Cardiac muscle cell (in vitro differentiated cells and primary cell): ENCODE measurements around the gene FAM120B. TPM values are rescaled to one million over a fixed set of nuclear protein-coding genes. Genes with fewer than 3 reads are reported as not detected.
A peak's percentile ranks its signal among the peaks of the same experiment; 100 is the strongest.

Source experiments
- DNase-seq, 2 donors: peaks; one replicate each; pipeline versions ENCODE4 v3.0.0 to v3.0.0-alpha.2; 2010 to 2017; ENCODE audit warnings: low read depth in 1 of 2, low spot score in 1 of 2
- H3K27ac ChIP-seq: fragments of 200-600 bp; sonication (generic); 2 replicates; pipeline ENCODE4 v1.5.1; 2016
- H3K27me3 ChIP-seq: fragments of 200-600 bp; sonication (generic); 2 replicates; pipeline ENCODE4 v1.6.0; 2016; ENCODE audit warnings: control low read depth
- H3K36me3 ChIP-seq: fragments of 200-600 bp; sonication (generic); 2 replicates; pipeline ENCODE4 v1.5.1; 2016; ENCODE audit warnings: control low read depth
- H3K4me1 ChIP-seq: fragments of 200-600 bp; sonication (generic); 2 replicates; pipeline ENCODE4 v1.8.1; 2017; ENCODE audit warnings: low read depth, mild to moderate bottlenecking, mixed run types
- H3K4me3 ChIP-seq: fragments of 200-600 bp; sonication (generic); 2 replicates; pipeline ENCODE4 v1.5.1; 2016; ENCODE audit warnings: mild to moderate bottlenecking
- H3K9me3 ChIP-seq: fragments of 200-600 bp; sonication (generic); 2 replicates; pipeline ENCODE4 v1.5.1; 2017; ENCODE audit warnings: low read depth, mild to moderate bottlenecking, control low read depth
- CTCF ChIP-seq: IDR thresholded peaks from 2 replicates; pipeline ENCODE4 v1.5.1; 2012; ENCODE audit warnings: low read depth, mild to moderate bottlenecking, low read length
- polyA plus RNA-seq: library from polyadenylated mRNA; unstranded; fragments of >200 nt; fragmentation: Nextera tagmentation; extraction: Ambion mirVana; gene quantifications from 2 replicates; pipeline ENCODE4 v1.2.1, GENCODE V29; 2016
- total RNA-seq: library from RNA; depleted of rRNA; stranded (reverse); fragments of >200 nt; gene quantifications from 2 replicates; pipeline ENCODE4 v1.2.3, GENCODE V29; 2016

FAM120B gene
- total and polyA plus RNA-seq, 2 experiments from 2014 or later: 13.2 to 24.9 TPM

GRCh38 chr6:170266061-170266825 is 40.3 kb upstream of the FAM120B start:
- peak in 1 of 2 donors; percentile 5 for DNase-seq
- Histone ChIP-seq H3K4me1 (no peaks in the 10 kb centered on the region), H3K27me3 (no peaks in the 10 kb centered on the region), H3K27ac (no peak overlapping the region), H3K36me3 (no peaks in the 10 kb centered on the region), H3K9me3 (no peaks in the 10 kb centered on the region), H3K4me3 (no peak overlapping the region)
- no peak for TF ChIP-seq CTCF

GRCh38 chr6:170267688-170268087 is 38.9 kb upstream of the FAM120B start:
- Histone ChIP-seq H3K4me3 (no peak overlapping the region), H3K9me3 (no peaks in the 10 kb centered on the region), H3K36me3 (no peaks in the 10 kb centered on the region), H3K27ac (no peak overlapping the region), H3K4me1 (no peaks in the 10 kb centered on the region), H3K27me3 (no peaks in the 10 kb centered on the region)
- no peak for TF ChIP-seq CTCF
- no peak for DNase-seq

- DNase-seq: no peak
- no peak overlapping the region for H3K4me3 ChIP-seq
- H3K4me1 ChIP-seq: no peaks in the 10 kb centered on the region
- no peak overlapping the region for H3K27ac ChIP-seq
- no peaks in the 10 kb centered on the region for H3K27me3 ChIP-seq
- no peak for TF ChIP-seq CTCF
- H3K9me3 ChIP-seq: no peaks in the 10 kb centered on the region
- no peaks in the 10 kb centered on the region for H3K36me3 ChIP-seq
Measured at GRCh38 chr6:170268216-170269129, 38.1 kb upstream of the FAM120B start.

GRCh38 chr6:170269151-170269845 is 37.3 kb upstream of the FAM120B start:
- no peaks in the 10 kb centered on the region for H3K36me3 ChIP-seq
- DNase-seq: no peak
- no peak for TF ChIP-seq CTCF
- no peaks in the 10 kb centered on the region for H3K27me3 ChIP-seq
- no peak overlapping the region for H3K4me3 ChIP-seq
- H3K9me3 ChIP-seq: no peaks in the 10 kb centered on the region
- H3K27ac ChIP-seq: no peak overlapping the region
- no peaks in the 10 kb centered on the region for H3K4me1 ChIP-seq

- Histone ChIP-seq H3K4me1 (no peaks in the 10 kb centered on the region), H3K27me3 (no peaks in the 10 kb centered on the region), H3K9me3 (no peaks in the 10 kb centered on the region), H3K27ac (no peak overlapping the region), H3K36me3 (no peaks in the 10 kb centered on the region), H3K4me3 (no peak overlapping the region)
- DNase-seq: no peak
- no peak for TF ChIP-seq CTCF
Measured at GRCh38 chr6:170269846-170270541, 36.6 kb upstream of the FAM120B start.
